GM12875 (cell line): Measurements from ENCODE around the gene UTP25.

Experiments
- H3K4me3 ChIP-seq: one replicate; pipeline ENCODE4 v1.5.1; 2011; ENCODE audit warnings: low read depth, low read length, control low read depth
- CTCF ChIP-seq: IDR thresholded peaks from 2 replicates; pipeline ENCODE4 v1.5.1; 2011; ENCODE audit warnings: low read depth, mild to moderate bottlenecking, control low read depth, inconsistent platforms, low read length, moderate library complexity, borderline replicate concordance; ENCODE audit not compliant: insufficient read depth

Gene UTP25

GRCh38 chr1:209853676-209854075 lies 25.9 kb downstream of the UTP25 start:
- no peak for TF ChIP-seq CTCF
- no peak overlapping the region for H3K4me3 ChIP-seq

- no peak overlapping the region for H3K4me3 ChIP-seq
- no peak for TF ChIP-seq CTCF
Observed at GRCh38 chr1:209854196-209854595, 26.4 kb downstream of the UTP25 start.

- TF ChIP-seq CTCF: no peak
- no peak overlapping the region for H3K4me3 ChIP-seq
Observed at GRCh38 chr1:209855006-209855405, 27.2 kb downstream of the UTP25 start.

GRCh38 chr1:209855623-209856022 lies 27.9 kb downstream of the UTP25 start:
- TF ChIP-seq CTCF: no peak
- H3K4me3 ChIP-seq: no peak overlapping the region

GRCh38 chr1:209858561-209859103 lies 30.9 kb downstream of the UTP25 start:
- no peak overlapping the region for H3K4me3 ChIP-seq
- no peak for TF ChIP-seq CTCF

GRCh38 chr1:209860293-209860881 lies 32.6 kb downstream of the UTP25 start:
- TF ChIP-seq CTCF: peak; percentile 75
- H3K4me3 ChIP-seq: no peak overlapping the region

GRCh38 chr1:209861242-209861641 lies 33.5 kb downstream of the UTP25 start:
- TF ChIP-seq CTCF: no peak
- H3K4me3 ChIP-seq: no peak overlapping the region
